Activated T-cell treated with anti-CD3 and anti-CD28 coated beads, Interleukin-2, amount 50 U/mL, for 24 hours (primary cell): ENCODE data around the gene RAD23B.
"Not testable (repeated sequence)": the region's sequence is repeated elsewhere in the genome, so short reads cannot be mapped to it uniquely, and the experiment has no call there.

Experiments
- DNase-seq: peaks from one replicate; pipeline ENCODE4 v3.0.0-alpha.2; 2020
- H3K27ac Mint-ChIP-seq: 2 replicates; pipeline ENCODE4 v1.8.0; 2020; ENCODE audit warnings: mild to moderate bottlenecking, mixed read lengths
- H3K27me3 Mint-ChIP-seq: 2 replicates; pipeline ENCODE4 v1.8.0; 2020; ENCODE audit warnings: mixed read lengths
- H3K36me3 Mint-ChIP-seq: 2 replicates; pipeline ENCODE4 v1.8.0; 2020; ENCODE audit warnings: low read depth, mixed read lengths
- H3K4me1 Mint-ChIP-seq: 2 replicates; pipeline ENCODE4 v1.8.0; 2020; ENCODE audit warnings: low read depth, mixed read lengths
- H3K4me3 Mint-ChIP-seq: 2 replicates; pipeline ENCODE4 v1.8.0; 2020; ENCODE audit warnings: mild to moderate bottlenecking, moderate library complexity, mixed read lengths
- H3K9me3 Mint-ChIP-seq: 2 replicates; pipeline ENCODE4 v1.8.0; 2020; ENCODE audit warnings: mixed read lengths

Gene RAD23B

DNA sequence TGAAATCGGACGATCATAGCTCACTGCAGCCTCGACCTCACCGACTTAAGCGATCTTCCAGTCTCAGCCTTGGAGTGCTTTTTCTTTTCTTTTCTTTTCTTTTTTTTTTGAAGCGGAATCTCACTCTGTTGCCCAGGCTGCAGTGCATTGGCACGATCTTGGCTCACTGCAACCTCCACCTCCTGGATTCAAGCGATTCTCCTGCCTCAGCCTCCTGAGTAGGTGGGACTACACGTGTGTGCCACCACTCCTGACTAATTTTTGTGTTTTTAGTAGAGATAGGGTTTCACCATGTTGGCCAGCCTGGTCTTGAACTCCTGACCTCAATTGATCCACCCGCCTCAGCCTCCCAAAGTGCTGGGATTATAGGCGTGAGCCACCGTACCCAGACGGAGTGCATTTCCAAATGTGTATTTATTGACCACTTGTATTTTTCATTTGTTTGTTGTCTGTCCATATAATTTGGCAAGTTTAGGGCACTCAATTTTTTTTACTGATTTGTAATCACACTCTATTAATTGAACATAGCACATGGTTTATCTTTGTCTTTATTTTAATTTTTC, 23.2 kb upstream of the RAD23B start:
- not testable (repeated sequence) for H3K4me1 Mint-ChIP-seq, H3K27ac Mint-ChIP-seq, H3K36me3 Mint-ChIP-seq, H3K9me3 Mint-ChIP-seq, H3K4me3 Mint-ChIP-seq, DNase-seq
- peaks cover 13% of the 10 kb centered on the region for H3K27me3 Mint-ChIP-seq

GRCh38 chr9:107260437-107261081, 22.5 kb upstream of the RAD23B start:
- no peak overlapping the region for H3K27ac Mint-ChIP-seq
- peaks cover 13% of the 10 kb centered on the region for H3K27me3 Mint-ChIP-seq
- H3K9me3 Mint-ChIP-seq = peaks cover 7% of the 10 kb centered on the region
- no peak overlapping the region for H3K4me3 Mint-ChIP-seq
- DNase-seq = no peak
- no peaks in the 10 kb centered on the region for H3K36me3 Mint-ChIP-seq
- H3K4me1 Mint-ChIP-seq = peaks cover 2% of the 10 kb centered on the region

GRCh38 chr9:107261106-107261505, 22.0 kb upstream of the RAD23B start:
- H3K4me1 Mint-ChIP-seq = peaks cover 2% of the 10 kb centered on the region
- H3K4me3 Mint-ChIP-seq = no peak overlapping the region
- no peak overlapping the region for H3K27ac Mint-ChIP-seq
- DNase-seq = no peak
- H3K27me3 Mint-ChIP-seq = peaks cover 13% of the 10 kb centered on the region
- no peaks in the 10 kb centered on the region for H3K36me3 Mint-ChIP-seq
- peaks cover 7% of the 10 kb centered on the region for H3K9me3 Mint-ChIP-seq

DNA sequence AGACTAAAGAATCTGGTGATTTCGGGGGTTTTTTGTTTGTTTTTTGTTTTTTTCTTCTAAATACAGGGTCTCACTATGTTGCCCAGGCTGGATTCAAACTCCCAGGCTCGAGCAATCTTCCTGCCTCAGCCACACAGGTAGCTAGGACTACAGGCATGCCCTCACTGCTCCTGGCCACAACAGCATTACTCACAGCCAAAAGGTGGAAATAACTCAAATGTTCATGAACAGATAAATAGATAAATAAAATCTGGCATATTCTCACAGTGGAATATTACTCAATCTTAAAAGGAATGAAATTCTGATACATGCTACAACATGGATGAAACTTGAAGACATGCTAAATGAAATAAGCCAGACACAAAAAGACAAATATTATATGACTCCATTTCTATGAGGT, 19.8 kb upstream of the RAD23B start:
- Mint-ChIP-seq H3K27ac (no peak overlapping the region), H3K9me3 (peaks cover 7% of the 10 kb centered on the region), H3K4me1 (peaks cover 2% of the 10 kb centered on the region), H3K36me3 (no peaks in the 10 kb centered on the region), H3K4me3 (no peak overlapping the region), H3K27me3 (peaks cover 19% of the 10 kb centered on the region)
- DNase-seq = no peak

- Mint-ChIP-seq H3K27me3 (peaks cover 19% of the 10 kb centered on the region), H3K36me3 (no peaks in the 10 kb centered on the region), H3K27ac (no peak overlapping the region)
Measured at GRCh38 chr9:107266624-107267368, 16.3 kb upstream of the RAD23B start.

DNA sequence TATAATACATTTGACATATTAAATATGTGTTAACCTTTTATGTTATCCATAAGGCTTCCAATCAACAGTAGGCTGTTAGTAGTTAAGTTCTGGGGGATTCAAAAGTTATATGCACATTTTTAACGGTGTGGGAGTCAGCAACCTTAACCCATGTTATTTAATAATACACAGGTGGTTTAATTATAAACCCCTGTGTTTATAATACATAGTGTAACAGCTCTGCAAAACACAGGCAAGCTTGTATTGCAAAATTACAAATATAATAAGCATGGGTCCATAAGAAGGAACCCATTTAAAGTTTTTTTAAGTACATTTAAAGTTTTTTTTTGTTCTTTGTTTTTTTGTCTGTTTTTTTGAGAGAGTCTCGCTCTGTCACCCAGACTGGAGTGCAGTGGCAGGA, 14.5 kb upstream of the RAD23B start:
- Mint-ChIP-seq H3K4me1 (no peaks in the 10 kb centered on the region), H3K4me3 (no peak overlapping the region), H3K27me3 (peaks cover 22% of the 10 kb centered on the region), H3K9me3 (peaks cover 7% of the 10 kb centered on the region), H3K36me3 (no peaks in the 10 kb centered on the region), H3K27ac (no peak overlapping the region)
- no peak for DNase-seq

More at GRCh38 chr9:107266624-107267368, 16.3 kb upstream of the RAD23B start:
- Mint-ChIP-seq H3K9me3 (peaks cover 7% of the 10 kb centered on the region), H3K4me3 (no peak overlapping the region), H3K4me1 (no peaks in the 10 kb centered on the region)
- no peak for DNase-seq

- no peaks in the 10 kb centered on the region for H3K36me3 Mint-ChIP-seq
- no peaks in the 10 kb centered on the region for H3K4me1 Mint-ChIP-seq
- H3K27ac Mint-ChIP-seq = no peak overlapping the region
- no peak for DNase-seq
- no peak overlapping the region for H3K4me3 Mint-ChIP-seq
- H3K9me3 Mint-ChIP-seq = peaks cover 7% of the 10 kb centered on the region
- H3K27me3 Mint-ChIP-seq = peaks cover 29% of the 10 kb centered on the region
Measured at GRCh38 chr9:107269254-107269653, 13.8 kb upstream of the RAD23B start.

- Mint-ChIP-seq H3K9me3 (peaks cover 7% of the 10 kb centered on the region), H3K4me1 (no peaks in the 10 kb centered on the region), H3K27me3 (peaks cover 30% of the 10 kb centered on the region), H3K36me3 (no peaks in the 10 kb centered on the region), H3K27ac (no peak overlapping the region), H3K4me3 (no peak overlapping the region)
- DNase-seq = no peak
Measured at GRCh38 chr9:107269681-107270080, 13.4 kb upstream of the RAD23B start.

GRCh38 chr9:107270082-107270481, 13.0 kb upstream of the RAD23B start:
- Mint-ChIP-seq H3K9me3 (peaks cover 4% of the 10 kb centered on the region), H3K4me3 (no peak overlapping the region), H3K36me3 (no peaks in the 10 kb centered on the region), H3K27ac (no peak overlapping the region), H3K27me3 (peaks cover 34% of the 10 kb centered on the region), H3K4me1 (no peaks in the 10 kb centered on the region)
- no peak for DNase-seq

DNA sequence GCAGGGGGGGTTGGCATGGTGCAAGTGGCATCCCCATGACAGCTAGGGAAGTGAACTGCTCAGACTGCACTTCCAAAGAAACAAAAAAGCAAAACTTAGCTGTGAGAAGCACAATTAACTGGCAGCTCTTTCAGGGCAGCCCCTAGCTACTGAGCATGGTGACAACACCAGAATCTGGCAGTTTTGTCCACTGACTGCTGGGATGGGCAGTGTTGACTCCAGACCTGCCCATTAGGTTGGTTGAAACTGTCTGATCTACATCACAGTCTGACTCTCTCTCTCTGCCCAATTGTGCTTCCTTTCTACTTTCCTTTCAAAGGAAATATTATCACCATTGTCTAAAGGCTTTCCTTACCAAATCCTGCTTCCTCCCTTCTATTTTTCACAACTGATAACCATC, 12.5 kb upstream of the RAD23B start:
- Mint-ChIP-seq H3K36me3 (no peaks in the 10 kb centered on the region), H3K9me3 (no peaks in the 10 kb centered on the region), H3K4me3 (no peak overlapping the region), H3K27me3 (peaks cover 39% of the 10 kb centered on the region), H3K4me1 (no peaks in the 10 kb centered on the region), H3K27ac (no peak overlapping the region)
- DNase-seq = no peak

GRCh38 chr9:107273634-107274033, 9.4 kb upstream of the RAD23B start:
- no peak overlapping the region for H3K4me3 Mint-ChIP-seq
- H3K36me3 Mint-ChIP-seq = no peaks in the 10 kb centered on the region
- H3K4me1 Mint-ChIP-seq = no peaks in the 10 kb centered on the region
- no peak overlapping the region for H3K27ac Mint-ChIP-seq
- DNase-seq = no peak
- H3K27me3 Mint-ChIP-seq = peaks cover 38% of the 10 kb centered on the region
- no peaks in the 10 kb centered on the region for H3K9me3 Mint-ChIP-seq

DNA sequence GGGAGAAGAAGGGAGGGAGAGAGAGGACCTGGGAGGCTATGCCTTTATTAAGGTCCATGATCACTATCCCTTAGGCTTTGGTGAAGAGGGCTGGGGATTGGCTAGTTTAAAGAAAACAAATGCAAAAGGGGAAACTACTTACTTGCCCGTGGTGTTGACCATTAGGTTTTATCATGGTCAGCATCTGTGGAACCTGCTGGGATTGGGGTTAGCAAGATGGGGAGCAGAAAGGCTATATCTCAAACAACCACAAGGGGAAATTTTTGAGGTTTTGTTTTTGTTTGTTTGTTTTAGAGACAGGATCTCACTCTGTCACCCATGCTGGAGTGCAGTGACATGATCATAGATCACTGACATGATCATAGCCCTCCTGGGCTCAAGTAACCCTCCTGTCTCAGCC, 9.0 kb upstream of the RAD23B start:
- no peaks in the 10 kb centered on the region for H3K36me3 Mint-ChIP-seq
- no peak overlapping the region for H3K4me3 Mint-ChIP-seq
- peaks cover 36% of the 10 kb centered on the region for H3K27me3 Mint-ChIP-seq
- no peak for DNase-seq
- H3K9me3 Mint-ChIP-seq = no peaks in the 10 kb centered on the region
- no peaks in the 10 kb centered on the region for H3K4me1 Mint-ChIP-seq
- no peak overlapping the region for H3K27ac Mint-ChIP-seq

GRCh38 chr9:107274953-107275422, 8.1 kb upstream of the RAD23B start:
- Mint-ChIP-seq H3K4me1 (no peaks in the 10 kb centered on the region), H3K27ac (no peak overlapping the region), H3K9me3 (no peaks in the 10 kb centered on the region), H3K27me3 (peaks cover 34% of the 10 kb centered on the region), H3K36me3 (no peaks in the 10 kb centered on the region), H3K4me3 (no peak overlapping the region)
- no peak for DNase-seq

- no peaks in the 10 kb centered on the region for H3K36me3 Mint-ChIP-seq
- no peak for DNase-seq
- peaks cover 29% of the 10 kb centered on the region for H3K27me3 Mint-ChIP-seq
- no peak overlapping the region for H3K4me3 Mint-ChIP-seq
- no peaks in the 10 kb centered on the region for H3K9me3 Mint-ChIP-seq
- H3K4me1 Mint-ChIP-seq = peaks cover 1% of the 10 kb centered on the region
- H3K27ac Mint-ChIP-seq = no peak overlapping the region
Measured at GRCh38 chr9:107275530-107275929, 7.5 kb upstream of the RAD23B start.
